Neural cell (in vitro differentiated cells): ENCODE data around the gene KRT20. TPM values are rescaled to one million over a fixed set of nuclear protein-coding genes. Genes with fewer than 3 reads are reported as not detected.
"Not testable (repeated sequence)": the region's sequence is repeated elsewhere in the genome, so short reads cannot be mapped to it uniquely, and the experiment has no call there.

ENCODE experiments used
- H2AFZ ChIP-seq: fragments of 200-600, 300-800 bp; sonication (generic), shearing (Covaris generic); 2 replicates; pipeline ENCODE4 v1.6.0; 2014; ENCODE audit warnings: low read depth, mild to moderate bottlenecking, antibody characterized with exemption, low read length, moderate library complexity
- H3F3A ChIP-seq: fragments of 200-600 bp; shearing (Covaris generic); 2 replicates; pipeline ENCODE4 v1.6.1; 2016; ENCODE audit warnings: mild to moderate bottlenecking, moderate library complexity, mixed read lengths, antibody characterized with exemption, low read length; ENCODE audit not compliant: insufficient read depth, poor library complexity, severe bottlenecking
- H3K27ac ChIP-seq: fragments of 200-600, 300-800 bp; sonication (generic), shearing (Covaris generic); 2 replicates; pipeline ENCODE4 v1.5.1; 2014; ENCODE audit warnings: mild to moderate bottlenecking, low read length, moderate library complexity
- H3K27me3 ChIP-seq: fragments of 300-800, 200-600 bp; sonication (generic), shearing (Covaris generic); 2 replicates; pipeline ENCODE4 v1.6.0; 2014; ENCODE audit warnings: mild to moderate bottlenecking, low read depth, low read length, moderate library complexity; ENCODE audit not compliant: insufficient read depth
- H3K36me3 ChIP-seq: fragments of 300-800, 200-600 bp; sonication (generic), shearing (Covaris generic); 2 replicates; pipeline ENCODE4 v1.5.1; 2014; ENCODE audit warnings: mild to moderate bottlenecking, antibody characterized with exemption, low read length, moderate library complexity; ENCODE audit not compliant: insufficient read depth
- H3K4me2 ChIP-seq: fragments of 300-800, 200-600 bp; sonication (generic), shearing (Covaris generic); 2 replicates; pipeline ENCODE4 v1.6.0; 2014; ENCODE audit warnings: mild to moderate bottlenecking, low read length
- H3K4me3 ChIP-seq: fragments of 300-800, 200-600 bp; sonication (generic), shearing (Covaris generic); 2 replicates; pipeline ENCODE4 v1.5.1; 2014; ENCODE audit warnings: mild to moderate bottlenecking, low read length, moderate library complexity
- H3K79me2 ChIP-seq: fragments of 200-600 bp; shearing (Covaris generic); replicated peaks from 2 replicates; pipeline ENCODE4 v1.6.0; 2014; ENCODE audit warnings: mild to moderate bottlenecking, low read length, moderate library complexity; ENCODE audit not compliant: insufficient read depth
- H3K9ac ChIP-seq: fragments of 300-800, 200-600 bp; sonication (generic), shearing (Covaris generic); 2 replicates; pipeline ENCODE4 v1.6.1; 2016; ENCODE audit warnings: mild to moderate bottlenecking, low read length, mixed read lengths
- H3K9me2 ChIP-seq: fragments of 200-600 bp; shearing (Covaris generic); 2 replicates; pipeline ENCODE4 v1.6.1; 2016; ENCODE audit warnings: mild to moderate bottlenecking, low read length, mixed read lengths; ENCODE audit not compliant: insufficient read depth
- H3K9me3 ChIP-seq: fragments of 200-600, 300-800 bp; sonication (generic), shearing (Covaris generic); 2 replicates; pipeline ENCODE4 v1.6.1; 2016; ENCODE audit warnings: mild to moderate bottlenecking, mixed run types, low read length, moderate library complexity, mixed read lengths
- H4K20me1 ChIP-seq: fragments of 200-600 bp; shearing (Covaris generic); 2 replicates; pipeline ENCODE4 v1.6.1; 2016; ENCODE audit warnings: mild to moderate bottlenecking, mixed run types; ENCODE audit not compliant: insufficient read depth
- EP300 ChIP-seq: fragments of 450-650 bp; conservative IDR thresholded peaks from 2 replicates; pipeline ENCODE4 v1.6.1; 2014; ENCODE audit warnings: antibody characterized with exemption, mild to moderate bottlenecking, moderate library complexity; ENCODE audit not compliant: poor library complexity, severe bottlenecking
- EZH2 ChIP-seq: fragments of 200-600, 300-800 bp; shearing (Covaris generic), sonication (generic); IDR thresholded peaks from 2 replicates; pipeline ENCODE4 v1.6.1; 2014; ENCODE audit warnings: antibody characterized with exemption, low read length, borderline replicate concordance, mild to moderate bottlenecking; ENCODE audit not compliant: insufficient read depth, poor library complexity, severe bottlenecking
- MXI1 ChIP-seq: fragments of 450-650 bp; conservative IDR thresholded peaks from 2 replicates; pipeline ENCODE4 v1.6.1; 2014; ENCODE audit warnings: antibody characterized with exemption, mild to moderate bottlenecking; ENCODE audit not compliant: poor library complexity, severe bottlenecking
- POLR2AphosphoS5 ChIP-seq: IDR thresholded peaks from 2 replicates; pipeline ENCODE4 v1.6.1; 2012
- RAD21 ChIP-seq: fragments of 450-650 bp; conservative IDR thresholded peaks from 2 replicates; pipeline ENCODE4 v1.6.1; 2014; ENCODE audit warnings: antibody characterized with exemption, mild to moderate bottlenecking, moderate library complexity
- REST ChIP-seq: IDR thresholded peaks from 2 replicates; pipeline ENCODE4 v1.6.1; 2012; ENCODE audit warnings: borderline replicate concordance
- SMC3 ChIP-seq: fragments of 450-650 bp; conservative IDR thresholded peaks from 2 replicates; pipeline ENCODE4 v1.6.1; 2014; ENCODE audit warnings: antibody characterized with exemption, mild to moderate bottlenecking, moderate library complexity; ENCODE audit not compliant: poor library complexity
- TAF1 ChIP-seq: IDR thresholded peaks from 2 replicates; pipeline ENCODE4 v1.6.1; 2012; ENCODE audit warnings: low read depth
- polyA plus RNA-seq: library from polyadenylated mRNA; depleted of rRNA; stranded (reverse); fragments of >200 nt; gene quantifications from 2 replicates; pipeline ENCODE4 v1.2.3, GENCODE V29; 2014
- TF ChIP-seq, protein P1 (sequence below): fragments of 450-650 bp; IDR thresholded peaks from 2 replicates; pipeline ENCODE4 v1.5.1; 2014; ENCODE audit warnings: antibody characterized with exemption, mild to moderate bottlenecking, moderate library complexity; ENCODE audit not compliant: poor library complexity, severe bottlenecking

The KRT20 gene
- polyA plus RNA-seq, 1 donor from 2014 or later = not detected

DNA sequence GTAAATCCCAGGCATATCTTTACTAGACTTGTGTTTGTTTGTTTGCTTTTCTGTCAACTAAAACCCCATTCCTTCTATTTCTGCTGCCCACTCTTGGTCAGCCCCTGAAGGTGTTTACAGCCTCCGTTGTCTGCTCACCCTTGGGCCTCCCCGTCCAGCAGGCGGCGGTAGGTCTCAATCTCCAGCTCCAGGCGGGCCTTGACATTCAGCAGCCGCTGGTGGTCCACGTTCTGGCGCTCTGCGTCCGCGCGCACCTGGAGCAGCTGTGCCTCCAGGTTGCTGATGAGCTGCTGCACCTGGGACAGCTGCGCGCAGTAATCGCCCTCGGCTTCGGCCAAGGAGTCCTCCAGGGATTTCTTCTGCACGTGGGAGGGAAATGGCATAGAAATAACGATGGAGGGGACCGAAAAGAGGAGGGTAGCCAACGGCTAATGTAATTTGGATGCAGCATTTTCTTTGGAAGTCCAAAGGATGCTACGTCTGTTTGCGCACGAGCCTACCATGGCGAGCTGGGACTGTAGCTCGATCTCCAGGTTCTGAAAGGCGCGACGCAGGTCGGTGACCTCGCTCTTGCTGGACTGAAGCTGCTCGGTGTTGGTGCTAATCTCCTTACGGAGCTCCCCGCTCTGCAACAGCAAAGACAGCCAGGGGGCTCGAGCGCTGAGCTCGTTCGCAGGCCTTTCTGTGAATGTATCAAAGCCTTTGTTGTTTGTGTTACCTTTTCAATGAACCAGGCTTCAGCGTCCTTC, 21.9 kb downstream of the KRT20 start:
- H2AFZ ChIP-seq = no peak overlapping the region
- no peak overlapping the region for H3K27ac ChIP-seq
- H3K79me2 ChIP-seq = no peaks in the 10 kb centered on the region
- no peaks in the 10 kb centered on the region for H3K9me2 ChIP-seq
- no peaks in the 10 kb centered on the region for H3K9me3 ChIP-seq
- H3K4me3 ChIP-seq = no peak overlapping the region
- no peaks in the 10 kb centered on the region for H3K27me3 ChIP-seq
- no peaks in the 10 kb centered on the region for H3K36me3 ChIP-seq
- no peak overlapping the region for H3K9ac ChIP-seq
- no peak overlapping the region for H3K4me2 ChIP-seq
- H4K20me1 ChIP-seq = no peaks in the 10 kb centered on the region
- no peaks in the 10 kb centered on the region for H3F3A ChIP-seq
- no peak for TF ChIP-seq EP300
- no peak for TF ChIP-seq EZH2
- no peak for TF ChIP-seq REST

DNA sequence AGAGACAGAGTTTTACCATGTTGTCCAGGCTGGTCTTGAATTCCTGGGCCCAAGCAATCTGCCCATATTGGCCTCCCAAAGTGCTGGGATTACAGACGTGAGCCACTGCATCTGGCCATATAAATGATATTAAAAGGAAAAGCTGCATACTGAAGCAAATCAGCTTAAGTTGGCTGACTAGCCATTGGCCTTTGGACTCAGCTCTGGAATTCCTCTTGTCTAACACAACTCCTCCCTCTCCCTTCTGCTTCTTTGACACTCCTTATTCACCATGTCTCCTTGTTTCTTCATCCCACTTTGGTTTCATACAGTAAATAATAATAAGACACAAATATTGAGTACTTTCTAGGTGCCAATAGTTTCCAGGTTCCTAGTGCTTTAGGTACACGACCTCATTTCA, 25.5 kb downstream of the KRT20 start:
- no peak overlapping the region for H3K27ac ChIP-seq
- no peaks in the 10 kb centered on the region for H3F3A ChIP-seq
- TF ChIP-seq EP300 (no peak), SMC3 (no peak), TAF1 (no peak), POLR2AphosphoS5 (no peak), RAD21 (no peak), EZH2 (no peak), MXI1 (no peak), REST (no peak)
- TF ChIP-seq, protein P1, sequence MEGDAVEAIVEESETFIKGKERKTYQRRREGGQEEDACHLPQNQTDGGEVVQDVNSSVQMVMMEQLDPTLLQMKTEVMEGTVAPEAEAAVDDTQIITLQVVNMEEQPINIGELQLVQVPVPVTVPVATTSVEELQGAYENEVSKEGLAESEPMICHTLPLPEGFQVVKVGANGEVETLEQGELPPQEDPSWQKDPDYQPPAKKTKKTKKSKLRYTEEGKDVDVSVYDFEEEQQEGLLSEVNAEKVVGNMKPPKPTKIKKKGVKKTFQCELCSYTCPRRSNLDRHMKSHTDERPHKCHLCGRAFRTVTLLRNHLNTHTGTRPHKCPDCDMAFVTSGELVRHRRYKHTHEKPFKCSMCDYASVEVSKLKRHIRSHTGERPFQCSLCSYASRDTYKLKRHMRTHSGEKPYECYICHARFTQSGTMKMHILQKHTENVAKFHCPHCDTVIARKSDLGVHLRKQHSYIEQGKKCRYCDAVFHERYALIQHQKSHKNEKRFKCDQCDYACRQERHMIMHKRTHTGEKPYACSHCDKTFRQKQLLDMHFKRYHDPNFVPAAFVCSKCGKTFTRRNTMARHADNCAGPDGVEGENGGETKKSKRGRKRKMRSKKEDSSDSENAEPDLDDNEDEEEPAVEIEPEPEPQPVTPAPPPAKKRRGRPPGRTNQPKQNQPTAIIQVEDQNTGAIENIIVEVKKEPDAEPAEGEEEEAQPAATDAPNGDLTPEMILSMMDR = no peak
- no peaks in the 10 kb centered on the region for H3K36me3 ChIP-seq
- H3K4me2 ChIP-seq = no peak overlapping the region
- H2AFZ ChIP-seq = no peak overlapping the region
- H3K79me2 ChIP-seq = no peaks in the 10 kb centered on the region
- no peaks in the 10 kb centered on the region for H3K9me2 ChIP-seq
- no peaks in the 10 kb centered on the region for H3K9me3 ChIP-seq
- H3K4me3 ChIP-seq = no peak overlapping the region
- no peak overlapping the region for H3K9ac ChIP-seq
- no peaks in the 10 kb centered on the region for H3K27me3 ChIP-seq
- H4K20me1 ChIP-seq = no peaks in the 10 kb centered on the region

DNA sequence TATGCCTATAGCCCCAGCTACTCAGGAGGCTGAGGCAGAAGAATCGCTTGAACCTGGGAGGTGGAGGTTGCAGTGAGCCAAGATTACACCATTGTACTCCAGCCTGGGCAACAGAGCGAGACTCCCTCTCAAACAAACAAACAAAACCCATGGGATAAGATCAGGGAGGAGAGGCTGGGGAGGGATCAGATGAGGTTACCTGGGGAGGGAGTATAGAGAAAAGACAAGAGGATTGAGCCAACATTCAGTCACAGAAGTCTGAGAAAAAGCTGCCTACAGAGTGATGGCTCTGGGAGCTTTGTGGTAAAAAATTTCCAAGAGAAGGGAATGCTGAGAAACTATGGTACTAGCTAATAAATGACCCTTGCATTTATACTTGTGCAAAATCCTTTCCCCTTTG, 26.4 kb downstream of the KRT20 start:
- not testable (repeated sequence) for H3K4me3 ChIP-seq, H3K9me2 ChIP-seq, H3K27me3 ChIP-seq, H3K79me2 ChIP-seq, H2AFZ ChIP-seq, H3K9me3 ChIP-seq, H3K4me2 ChIP-seq, H3F3A ChIP-seq, H4K20me1 ChIP-seq, H3K36me3 ChIP-seq, H3K27ac ChIP-seq, H3K9ac ChIP-seq
